GM12878 (cell line): ENCODE data around the gene DOK7. TPM values are rescaled to one million over a fixed set of nuclear protein-coding genes. Genes with fewer than 3 reads are reported as not detected.

ENCODE experiments used
- ATAC-seq: fragments of 200-7000 bp; cut with Tn5 transposase; 3 replicates; pipeline ENCODE4 v1.9.1; 2020; ENCODE audit warnings: mild to moderate bottlenecking, moderate library complexity
- BruUV-seq: library from RNA; stranded (reverse); fragments of 400-500 nt; replicated peaks from 2 replicates; lab custom pipeline; 2021; lab: Mats Ljungman, UMichigan
- CTCF ChIA-PET: fragments of 300-600 bp; sonication (Branson Sonifier 250); formaldehyde crosslinking; extraction: SDS; loops from one replicate; lab custom pipeline; 2021; ENCODE audit warnings: inconsistent platforms; lab: Yijun Ruan, JAX
- POLR2A ChIA-PET: fragments of 350-600 bp; formaldehyde crosslinking; extraction: SDS; loops from one replicate; lab custom pipeline; 2021; ENCODE audit warnings: inconsistent platforms; lab: Charles Lee
- RAD21 ChIA-PET: fragments of 300-600 bp; sonication (Branson Sonifier 250); formaldehyde crosslinking; loops from one replicate; lab custom pipeline; 2023; ENCODE audit warnings: antibody characterized with exemption; ENCODE audit not compliant: unreplicated experiment; lab: Charles Lee
- SMC1A ChIA-PET: fragments of 300-600 bp; sonication (Branson Sonifier 250); formaldehyde crosslinking; loops from one replicate; lab custom pipeline; 2023; ENCODE audit not compliant: unreplicated experiment, uncharacterized antibody; lab: Charles Lee
- DNase-seq: peaks from one replicate; pipeline ENCODE4 v3.0.0-alpha.2; 2011; ENCODE audit warnings: low read depth, low spot score
- FAIRE-seq: peaks from 3 replicates; lab custom pipeline; 2011; peaks lifted over from hg19 to GRCh38; lab: Jason Lieb, UNC
- H2AFZ ChIP-seq: 2 replicates; pipeline ENCODE4 v1.6.0; 2011; ENCODE audit warnings: low read depth, low read length, control low read depth; ENCODE audit not compliant: control insufficient read depth
- H3K27ac ChIP-seq: 2 replicates; pipeline ENCODE4 v1.5.1; 2011; ENCODE audit warnings: control low read depth; ENCODE audit not compliant: control insufficient read depth, insufficient read depth
- H3K27me3 ChIP-seq, 2 experiments: replicated peaks in 1 of 2; 2 replicates each; pipeline versions ENCODE4 v1.6.0 to v1.6.1; 2011; ENCODE audit warnings: low read length in 1 of 2; ENCODE audit not compliant: control insufficient read depth in 2 of 2, insufficient read depth in 2 of 2
- H3K36me3 ChIP-seq, 2 experiments: 2 replicates each; pipeline ENCODE4 v1.5.1; 2011; ENCODE audit warnings: low read length in 1 of 2; ENCODE audit not compliant: control insufficient read depth in 2 of 2, insufficient read depth in 2 of 2
- H3K4me1 ChIP-seq: 2 replicates; pipeline ENCODE4 v1.6.1; 2011; ENCODE audit warnings: mild to moderate bottlenecking, low read length, moderate library complexity, mixed read lengths; ENCODE audit not compliant: control insufficient read depth, insufficient read depth
- H3K4me2 ChIP-seq: 2 replicates; pipeline ENCODE4 v1.6.0; 2011; ENCODE audit warnings: control low read depth; ENCODE audit not compliant: control insufficient read depth, insufficient read depth
- H3K4me3 ChIP-seq: fragments of 200-600 bp; sonication (generic); 2 replicates; pipeline ENCODE4 v1.5.1; 2016
- H3K79me2 ChIP-seq: 2 replicates; pipeline ENCODE4 v1.6.0; 2011; ENCODE audit warnings: low read length; ENCODE audit not compliant: control insufficient read depth, insufficient read depth
- H3K9ac ChIP-seq: 2 replicates; pipeline ENCODE4 v1.8.0; 2011; ENCODE audit warnings: low read length, control low read depth, mixed read lengths; ENCODE audit not compliant: control insufficient read depth, insufficient read depth
- H3K9me3 ChIP-seq: replicated peaks from 3 replicates; pipeline ENCODE4 v1.5.1; 2011; ENCODE audit warnings: mild to moderate bottlenecking, low read length; ENCODE audit not compliant: control insufficient read depth, insufficient read depth
- H4K20me1 ChIP-seq: 2 replicates; pipeline ENCODE4 v1.6.0; 2011; ENCODE audit not compliant: control insufficient read depth, insufficient read depth
- BCLAF1 ChIP-seq: fragments of 450-650 bp; IDR thresholded peaks from 2 replicates; pipeline ENCODE4 v1.6.1; 2017; ENCODE audit warnings: antibody characterized with exemption, mild to moderate bottlenecking, moderate library complexity
- BHLHE40 ChIP-seq, 2 experiments: fragments of 450-650 bp in 1 of 2; IDR thresholded peaks; 2 replicates each; pipeline ENCODE4 v1.6.1; 2011 to 2017; ENCODE audit warnings: low read depth in 2 of 2, borderline replicate concordance in 1 of 2, improper control_type of control experiment in 1 of 2, low read length in 1 of 2, mild to moderate bottlenecking in 1 of 2
- CHD2 ChIP-seq: IDR thresholded peaks from 2 replicates; pipeline ENCODE4 v1.6.1; 2011; ENCODE audit warnings: low read depth, low read length, improper control_type of control experiment, borderline replicate concordance
- HDAC6 ChIP-seq: fragments of 200-600 bp; sonication (generic); IDR thresholded peaks from one replicate; pipeline ENCODE4 v1.8.0; 2017; ENCODE audit warnings: antibody characterized with exemption; ENCODE audit not compliant: unreplicated experiment
- HDGF ChIP-seq: fragments of 450-650 bp; IDR thresholded peaks from 2 replicates; pipeline ENCODE4 v1.6.1; 2016; ENCODE audit warnings: antibody characterized with exemption
- IRF4 ChIP-seq: IDR thresholded peaks from 2 replicates; pipeline ENCODE4 v1.6.1; 2011; ENCODE audit warnings: low read depth, low read length
- NFYA ChIP-seq: IDR thresholded peaks from 2 replicates; pipeline ENCODE4 v1.6.1; 2011; ENCODE audit warnings: low read depth, mild to moderate bottlenecking, low read length, improper control_type of control experiment, borderline replicate concordance
- RUNX3 ChIP-seq: IDR thresholded peaks from 2 replicates; pipeline ENCODE4 v1.6.1; 2012; ENCODE audit warnings: low read length, inconsistent platforms
- STAT3 ChIP-seq: IDR thresholded peaks from 2 replicates; pipeline ENCODE4 v1.6.1; 2011; ENCODE audit warnings: low read depth, low read length, improper control_type of control experiment
- WGBS: methylation state at CpG from one replicate; pipeline ENCODE4 v1.1.6; 2016; ENCODE audit warnings: low lambda C conversion rate; ENCODE audit not compliant: insufficient replicate concordance, insufficient coverage; ENCODE audit errors: missing lambda C conversion rate; 5-methylcytosine and 5-hydroxymethylcytosine counted together
- in situ Hi-C: fragments of 300-500 bp; cut with MboI; formaldehyde crosslinking; loops from 9 replicates; pipeline ENCODE4 v1.14.3; 2018; ENCODE audit warnings: mixed read lengths
- intact Hi-C: fragments of 100-400 bp; cut with micrococcal nuclease; formaldehyde crosslinking; loops from one replicate; pipeline ENCODE4 v1.14.2; 2022; ENCODE audit not compliant: unreplicated experiment
- polyA plus RNA-seq, 11 experiments: library from polyadenylated mRNA; depleted of rRNA in 4 of 11; unstranded in 6 of 11; stranded (reverse) in 5 of 11; fragments of >200 nt; fragmentation: Nextera tagmentation in 4 of 11; fragmentation: Illumina TruSeq in 1 of 11; extraction: Ambion mirVana in 4 of 11; extraction: Trizol in 1 of 11; gene quantifications; 1 replicate in 1 of 11; 2 replicates in 10 of 11; pipeline versions ENCODE4 v1.2.1 to v1.2.3, GENCODE V29; 2011 to 2016; ENCODE audit warnings: inconsistent platforms in 2 of 11, missing spikeins in 2 of 11, low read depth in 1 of 11
- total RNA-seq, 4 experiments: library from RNA; depleted of rRNA in 3 of 4; stranded (reverse); fragments of >200 nt in 3 of 4; fragmentation: Illumina TruSeq in 1 of 4; extraction: Trizol in 1 of 4; gene quantifications; 2 replicates each; pipeline versions ENCODE4 v1.2.1 to v1.2.3, GENCODE V29; 2013 to 2021
- TF ChIP-seq, protein P1 (sequence below): fragments of 450-650 bp; formaldehyde crosslinking; IDR thresholded peaks from 2 replicates; pipeline ENCODE4 v1.4.0; 2022; ENCODE audit warnings: mild to moderate bottlenecking, moderate library complexity

DOK7 gene
- total and polyA plus RNA-seq, 10 of the 15 experiments (the other 5 are each of a cell fraction or from before 2014, with no cell fraction given) = 0.04 to 0.46 (median 0.18) TPM; not detected in 4

DNA sequence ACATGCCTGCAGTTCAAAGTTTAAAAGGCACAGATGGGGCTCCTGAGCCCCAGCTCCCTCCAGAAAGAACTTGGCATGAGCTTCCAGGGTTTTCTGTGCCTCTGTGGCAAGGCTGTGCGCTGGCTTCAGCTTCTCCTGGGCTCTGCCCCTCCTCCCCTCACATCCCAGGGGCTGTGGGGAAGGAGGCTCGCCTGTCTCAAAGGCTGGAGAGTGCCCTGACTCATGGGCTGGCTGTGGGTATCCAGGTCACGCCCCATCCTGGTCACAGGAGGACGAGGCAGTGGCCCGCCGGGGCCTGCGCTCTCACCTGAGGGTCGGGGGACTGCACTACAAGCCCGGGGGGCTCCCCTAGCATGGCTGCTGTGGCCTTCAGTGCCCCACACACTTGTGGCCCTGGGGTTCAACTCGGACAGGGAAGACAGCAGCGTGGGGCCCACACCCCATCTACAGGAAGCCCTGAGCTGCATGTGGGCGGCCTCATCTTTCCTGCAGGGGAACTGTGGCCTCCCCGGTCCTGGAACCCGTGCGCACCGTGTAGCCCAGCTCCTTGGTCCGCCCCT lies 51.2 kb downstream of the DOK7 start:
- Histone ChIP-seq H3K79me2 (no peaks in the 10 kb centered on the region), H3K4me3 (no peak overlapping the region), H3K4me2 (no peak overlapping the region), H2AFZ (no peak overlapping the region), H4K20me1 (no peaks in the 10 kb centered on the region; the same call in 1 of the 2 replicates), H3K36me3 (peaks cover 3 to 39% of the 10 kb centered on the region in 2 experiments; a peak in 3 of 4 replicates), H3K4me1 (no peaks in the 10 kb centered on the region), H3K27ac (no peak overlapping the region), H3K9ac (no peak overlapping the region), H3K27me3 (no peaks in the 10 kb centered on the region), H3K9me3 (no peaks in the 10 kb centered on the region)
- BruUV-seq = no TSS peak
- ChIA-PET CTCF (no interaction called here), SMC1A (no interaction called here), RAD21 (no interaction called here), POLR2A (no interaction called here)
- TF ChIP-seq, protein P1, sequence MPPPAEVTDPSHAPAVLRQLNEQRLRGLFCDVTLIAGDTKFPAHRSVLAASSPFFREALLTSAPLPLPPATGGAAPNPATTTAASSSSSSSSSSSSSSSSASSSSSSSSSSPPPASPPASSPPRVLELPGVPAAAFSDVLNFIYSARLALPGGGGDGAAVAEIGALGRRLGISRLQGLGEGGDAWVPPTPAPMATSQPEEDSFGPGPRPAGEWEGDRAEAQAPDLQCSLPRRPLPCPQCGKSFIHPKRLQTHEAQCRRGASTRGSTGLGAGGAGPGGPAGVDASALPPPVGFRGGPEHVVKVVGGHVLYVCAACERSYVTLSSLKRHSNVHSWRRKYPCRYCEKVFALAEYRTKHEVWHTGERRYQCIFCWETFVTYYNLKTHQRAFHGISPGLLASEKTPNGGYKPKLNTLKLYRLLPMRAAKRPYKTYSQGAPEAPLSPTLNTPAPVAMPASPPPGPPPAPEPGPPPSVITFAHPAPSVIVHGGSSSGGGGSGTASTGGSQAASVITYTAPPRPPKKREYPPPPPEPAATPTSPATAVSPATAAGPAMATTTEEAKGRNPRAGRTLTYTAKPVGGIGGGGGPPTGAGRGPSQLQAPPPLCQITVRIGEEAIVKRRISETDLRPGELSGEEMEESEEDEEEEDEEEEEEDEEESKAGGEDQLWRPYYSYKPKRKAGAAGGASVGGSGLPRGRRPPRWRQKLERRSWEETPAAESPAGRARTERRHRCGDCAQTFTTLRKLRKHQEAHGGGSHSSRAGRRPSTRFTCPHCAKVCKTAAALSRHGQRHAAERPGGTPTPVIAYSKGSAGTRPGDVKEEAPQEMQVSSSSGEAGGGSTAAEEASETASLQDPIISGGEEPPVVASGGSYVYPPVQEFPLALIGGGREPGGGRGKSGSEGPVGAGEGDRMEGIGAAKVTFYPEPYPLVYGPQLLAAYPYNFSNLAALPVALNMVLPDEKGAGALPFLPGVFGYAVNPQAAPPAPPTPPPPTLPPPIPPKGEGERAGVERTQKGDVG (CRISPR knock-in tag) = no peak
- TF ChIP-seq BCLAF1 = no peak
- no peak for TF ChIP-seq RUNX3
- TF ChIP-seq STAT3 = no peak
- no peak for TF ChIP-seq CHD2
- no peak for TF ChIP-seq HDAC6
- TF ChIP-seq BHLHE40 (IDR thresholded peaks at IDR 0.05; ENCODE audit: borderline replicate concordance in 1 of 2, low read depth in 2 of 2, low read length in 1 of 2) = no peak
- TF ChIP-seq IRF4 = no peak
- TF ChIP-seq NFYA = no peak
- no peak for TF ChIP-seq HDGF
- intact Hi-C loops = no loop called here
- no peak for FAIRE-seq
- 85% methylated on average over 14 of the region's 17 CpGs for WGBS
- no peak for ATAC-seq
- in situ Hi-C loops = no loop called here
- no peak for DNase-seq
